GM23248 (cell line): ENCODE measurements around the gene EPGN. TPM values are rescaled to one million over a fixed set of nuclear protein-coding genes. Genes with fewer than 3 reads are reported as not detected.
A peak's percentile ranks its signal among the peaks of the same experiment; 100 is the strongest.

Experiments used
- DNase-seq: peaks from one replicate; pipeline ENCODE4 v3.0.0-alpha.2; 2015
- H2AFZ ChIP-seq: fragments of 200-600 bp; sonication (generic); 2 replicates; pipeline ENCODE4 v1.6.1; 2016; ENCODE audit warnings: antibody characterized with exemption
- H3F3A ChIP-seq: fragments of 200-600 bp; sonication (generic); 2 replicates; pipeline ENCODE4 v1.6.1; 2016; ENCODE audit warnings: mild to moderate bottlenecking, antibody characterized with exemption, mixed run types; ENCODE audit not compliant: insufficient read depth
- H3K27ac ChIP-seq: fragments of 200-600 bp; sonication (generic); 2 replicates; pipeline ENCODE4 v1.5.1; 2016; ENCODE audit warnings: mild to moderate bottlenecking
- H3K27me3 ChIP-seq: fragments of 200-600 bp; sonication (generic); replicated peaks from 2 replicates; pipeline ENCODE4 v1.6.1; 2016; ENCODE audit warnings: mild to moderate bottlenecking; ENCODE audit not compliant: insufficient read depth
- H3K36me3 ChIP-seq: fragments of 200-600 bp; sonication (generic); 2 replicates; pipeline ENCODE4 v1.6.1; 2016; ENCODE audit warnings: low read depth, mild to moderate bottlenecking
- H3K4me1 ChIP-seq: fragments of 200-600 bp; sonication (generic); 2 replicates; pipeline ENCODE4 v1.6.1; 2016; ENCODE audit warnings: mild to moderate bottlenecking; ENCODE audit not compliant: insufficient read depth
- H3K4me2 ChIP-seq: fragments of 200-600 bp; sonication (generic); one replicate; pipeline ENCODE4 v1.6.1; 2016; ENCODE audit warnings: mild to moderate bottlenecking; ENCODE audit not compliant: unreplicated experiment
- H3K4me3 ChIP-seq: fragments of 200-600 bp; sonication (generic); 2 replicates; pipeline ENCODE4 v1.5.1; 2016; ENCODE audit warnings: mild to moderate bottlenecking
- H3K79me2 ChIP-seq: fragments of 200-600 bp; sonication (generic); 2 replicates; pipeline ENCODE4 v1.6.1; 2016; ENCODE audit warnings: mild to moderate bottlenecking; ENCODE audit not compliant: insufficient read depth
- H3K9ac ChIP-seq: fragments of 200-600 bp; sonication (generic); 2 replicates; pipeline ENCODE4 v1.6.1; 2016; ENCODE audit warnings: mild to moderate bottlenecking
- H3K9me2 ChIP-seq: fragments of 200-600 bp; sonication (generic); 2 replicates; pipeline ENCODE4 v1.6.1; 2016; ENCODE audit warnings: mixed run types, mild to moderate bottlenecking, moderate library complexity; ENCODE audit not compliant: insufficient read depth
- H3K9me3 ChIP-seq: fragments of 200-600 bp; sonication (generic); one replicate; pipeline ENCODE4 v1.6.1; 2017; ENCODE audit warnings: low read depth
- H4K20me1 ChIP-seq: fragments of 200-600 bp; sonication (generic); 2 replicates; pipeline ENCODE4 v1.6.0; 2016; ENCODE audit not compliant: insufficient read depth
- EZH2 ChIP-seq: fragments of 200-600 bp; sonication (generic); IDR thresholded peaks from 2 replicates; pipeline ENCODE4 v1.6.1; 2018; ENCODE audit warnings: antibody characterized with exemption, mild to moderate bottlenecking; ENCODE audit not compliant: insufficient read depth, poor library complexity, severe bottlenecking
- EZH2phosphoT487 ChIP-seq: fragments of 200-600 bp; sonication (generic); IDR thresholded peaks from 2 replicates; pipeline ENCODE4 v1.6.1; 2018; ENCODE audit warnings: antibody characterized with exemption, moderate library complexity, mild to moderate bottlenecking, low read depth; ENCODE audit not compliant: insufficient read depth
- WGBS, 2 experiments: methylation state at CpG; one replicate each; pipeline ENCODE4 v1.1.6; 2015 to 2017; ENCODE audit warnings: low lambda C conversion rate in 2 of 2, low coverage in 1 of 2; ENCODE audit errors: missing lambda C conversion rate in 2 of 2; 5-methylcytosine and 5-hydroxymethylcytosine counted together
- in situ Hi-C: fragments of 300-500 bp; cut with MboI; formaldehyde crosslinking; loops from 2 replicates; pipeline ENCODE4 v1.15.0; 2020
- polyA plus RNA-seq: library from polyadenylated mRNA; unstranded; fragments of >200 nt; fragmentation: Nextera tagmentation; extraction: Ambion mirVana; gene quantifications from 2 replicates; pipeline ENCODE4 v1.2.1, GENCODE V29; 2016
- total RNA-seq: library from RNA; depleted of rRNA; stranded (reverse); fragments of >200 nt; shearing (Covaris generic); gene quantifications from 2 replicates; pipeline ENCODE4 v1.2.3, GENCODE V29; 2014

Gene EPGN
- total and polyA plus RNA-seq, 2 experiments from 2014 or later, result 0.46 to 0.86 TPM

GRCh38 chr4:74311696-74312313 is 3.5 kb downstream of the EPGN start:
- Histone ChIP-seq H3K36me3 (no peaks in the 10 kb centered on the region), H4K20me1 (no peaks in the 10 kb centered on the region), H3K4me3 (no peak overlapping the region), H3K9ac (no peak overlapping the region), H3K79me2 (no peaks in the 10 kb centered on the region), H3K9me3 (no peaks in the 10 kb centered on the region), H3K27ac (no peak overlapping the region), H3K4me2 (no peak overlapping the region), H2AFZ (no peak overlapping the region), H3K27me3 (no peaks in the 10 kb centered on the region), H3F3A (no peaks in the 10 kb centered on the region), H3K9me2 (no peaks in the 10 kb centered on the region), H3K4me1 (peaks cover 7% of the 10 kb centered on the region)
- DNase-seq, result peak; percentile 76
- WGBS, 2 experiments, result 26% methylated on average over 4 of the region's 4 CpGs
- TF ChIP-seq EZH2phosphoT487, result no peak
- TF ChIP-seq EZH2, result no peak
- in situ Hi-C loops, result loop anchor here (5.0 kb wide), 1 partner anchor 120 kb away; no protein-coding TSS in a partner anchor

- H3K4me2 ChIP-seq, result no peak overlapping the region
- TF ChIP-seq EZH2phosphoT487, result no peak
- no peak for TF ChIP-seq EZH2
- WGBS, 2 experiments, result 100% methylated on average over 2 of the region's 2 CpGs
- no peaks in the 10 kb centered on the region for H3K27me3 ChIP-seq
- no peak for DNase-seq
- H3F3A ChIP-seq, result no peaks in the 10 kb centered on the region
- no peaks in the 10 kb centered on the region for H4K20me1 ChIP-seq
- in situ Hi-C loops, result loop anchor here (5.0 kb wide), 1 partner anchor 122 kb away; no protein-coding TSS in a partner anchor
- H3K9me3 ChIP-seq, result no peaks in the 10 kb centered on the region
- H3K9ac ChIP-seq, result no peak overlapping the region
- no peak overlapping the region for H3K27ac ChIP-seq
- H3K79me2 ChIP-seq, result no peaks in the 10 kb centered on the region
- no peaks in the 10 kb centered on the region for H3K9me2 ChIP-seq
- no peak overlapping the region for H3K4me3 ChIP-seq
- H3K36me3 ChIP-seq, result no peaks in the 10 kb centered on the region
- no peak overlapping the region for H2AFZ ChIP-seq
- H3K4me1 ChIP-seq, result no peaks in the 10 kb centered on the region
Observed at GRCh38 chr4:74314329-74314728, 6.1 kb downstream of the EPGN start.

- no peak overlapping the region for H3K4me3 ChIP-seq
- H2AFZ ChIP-seq, result no peak overlapping the region
- TF ChIP-seq EZH2, result no peak
- no peak for TF ChIP-seq EZH2phosphoT487
- H3F3A ChIP-seq, result no peaks in the 10 kb centered on the region
- H4K20me1 ChIP-seq, result no peaks in the 10 kb centered on the region
- in situ Hi-C loops, result loop anchor here (5.0 kb wide), 1 partner anchor 123 kb away; no protein-coding TSS in a partner anchor
- H3K4me2 ChIP-seq, result no peak overlapping the region
- no peaks in the 10 kb centered on the region for H3K36me3 ChIP-seq
- no peak overlapping the region for H3K9ac ChIP-seq
- WGBS, 2 experiments, result 72 to 75% methylated on average over 2 of the region's 2 CpGs
- DNase-seq, result no peak
- no peaks in the 10 kb centered on the region for H3K4me1 ChIP-seq
- H3K79me2 ChIP-seq, result no peaks in the 10 kb centered on the region
- no peaks in the 10 kb centered on the region for H3K9me2 ChIP-seq
- no peaks in the 10 kb centered on the region for H3K9me3 ChIP-seq
- no peaks in the 10 kb centered on the region for H3K27me3 ChIP-seq
- no peak overlapping the region for H3K27ac ChIP-seq
Observed at GRCh38 chr4:74314944-74315343, 6.7 kb downstream of the EPGN start.

GRCh38 chr4:74315376-74315775 is 7.1 kb downstream of the EPGN start:
- H3F3A ChIP-seq, result no peaks in the 10 kb centered on the region
- in situ Hi-C loops, result no loop called here
- no peak overlapping the region for H2AFZ ChIP-seq
- WGBS, 2 experiments, result 66 to 79% methylated on average over 5 of the region's 5 CpGs
- no peak overlapping the region for H3K27ac ChIP-seq
- no peak for TF ChIP-seq EZH2
- no peak for TF ChIP-seq EZH2phosphoT487
- no peak overlapping the region for H3K9ac ChIP-seq
- H3K27me3 ChIP-seq, result no peaks in the 10 kb centered on the region
- no peaks in the 10 kb centered on the region for H4K20me1 ChIP-seq
- no peaks in the 10 kb centered on the region for H3K79me2 ChIP-seq
- H3K4me3 ChIP-seq, result no peak overlapping the region
- H3K9me2 ChIP-seq, result no peaks in the 10 kb centered on the region
- no peaks in the 10 kb centered on the region for H3K4me1 ChIP-seq
- DNase-seq, result no peak
- no peaks in the 10 kb centered on the region for H3K36me3 ChIP-seq
- no peak overlapping the region for H3K4me2 ChIP-seq
- no peaks in the 10 kb centered on the region for H3K9me3 ChIP-seq

GRCh38 chr4:74316397-74316796 is 8.1 kb downstream of the EPGN start:
- no peaks in the 10 kb centered on the region for H3K27me3 ChIP-seq
- no peak overlapping the region; the same call in 1 of the 2 replicates for H2AFZ ChIP-seq
- H3K9me3 ChIP-seq, result no peaks in the 10 kb centered on the region
- no peaks in the 10 kb centered on the region for H3K9me2 ChIP-seq
- H3K36me3 ChIP-seq, result no peaks in the 10 kb centered on the region
- H4K20me1 ChIP-seq, result no peaks in the 10 kb centered on the region
- DNase-seq, result peak; percentile 38
- in situ Hi-C loops, result no loop called here
- no peak overlapping the region for H3K9ac ChIP-seq
- H3K27ac ChIP-seq, result no peak overlapping the region
- no peaks in the 10 kb centered on the region for H3K79me2 ChIP-seq
- 30 to 32% methylated on average over 2 of the region's 2 CpGs for WGBS, 2 experiments
- no peak overlapping the region for H3K4me2 ChIP-seq
- 0 out of 2 replicates have a peak, but pooled peaks cover 3% of the 10 kb centered on the region for H3K4me1 ChIP-seq
- no peak overlapping the region for H3K4me3 ChIP-seq
- H3F3A ChIP-seq, result no peaks in the 10 kb centered on the region
- TF ChIP-seq EZH2phosphoT487 (no peak), EZH2 (no peak)
